COLO829 (cell line): ENCODE measurements around the gene GEN1.

Experiments used
- DNase-seq: peaks from one replicate; pipeline ENCODE4 v3.0.0; 2012; ENCODE audit warnings: low spot score

The GEN1 gene

DNA sequence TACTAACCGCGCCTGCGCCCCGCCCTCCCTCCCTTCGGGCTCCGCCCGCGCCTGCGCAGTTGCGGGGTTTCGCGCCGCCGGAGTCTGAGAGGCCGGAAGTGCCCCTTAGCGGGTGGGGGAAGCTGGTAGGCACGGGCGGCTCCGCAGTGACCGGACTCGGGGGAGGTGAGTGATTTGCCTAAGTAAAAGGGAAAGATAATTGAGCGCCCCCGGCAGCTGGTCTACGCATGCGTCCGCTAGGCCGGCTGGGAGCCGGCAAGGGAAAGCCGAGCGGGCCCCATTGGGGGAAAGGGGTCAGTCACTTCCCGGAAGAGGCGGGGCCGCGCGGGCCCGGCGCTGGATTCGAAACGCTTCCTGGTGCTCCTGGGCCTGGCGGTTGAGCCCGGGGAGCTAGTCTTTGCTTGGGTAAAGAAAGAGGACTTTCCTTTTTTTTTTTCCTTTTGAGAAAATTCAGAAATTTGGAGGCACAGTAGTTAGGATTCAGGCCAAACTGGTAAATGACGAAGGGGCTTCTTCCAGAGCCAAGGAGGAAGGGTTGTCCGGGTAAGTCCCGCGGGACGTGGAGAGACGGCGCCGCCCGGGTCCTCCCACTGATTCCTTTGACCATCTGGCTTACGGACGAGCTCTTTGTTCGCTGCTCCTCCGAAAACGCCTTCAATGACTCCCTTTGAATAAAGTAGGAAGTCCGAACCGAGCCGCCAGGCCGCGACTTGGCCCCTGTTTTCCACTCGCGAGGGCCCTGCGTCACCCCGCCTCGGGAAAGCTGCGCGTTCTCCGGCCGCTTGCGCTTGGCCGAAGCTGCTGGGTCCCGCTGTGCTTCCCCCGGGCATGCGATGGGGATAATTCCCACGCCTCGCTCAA, at the start of gene GEN1, which contains the start of gene SMC6:
Gene GEN1, plus strand, starts transcription at position 336 of the 861 bp plus-strand sequence. CDS start 5,806 bp downstream, outside the sequence.
Gene SMC6, minus strand, starts transcription at position 8 of the 861 bp plus-strand sequence. CDS start 7,864 bp downstream, outside the sequence.
- peak; percentile 96 for DNase-seq

GRCh38 chr2:17706845-17707244, 47.1 kb upstream of the GEN1 start:
- no peak for DNase-seq

DNA sequence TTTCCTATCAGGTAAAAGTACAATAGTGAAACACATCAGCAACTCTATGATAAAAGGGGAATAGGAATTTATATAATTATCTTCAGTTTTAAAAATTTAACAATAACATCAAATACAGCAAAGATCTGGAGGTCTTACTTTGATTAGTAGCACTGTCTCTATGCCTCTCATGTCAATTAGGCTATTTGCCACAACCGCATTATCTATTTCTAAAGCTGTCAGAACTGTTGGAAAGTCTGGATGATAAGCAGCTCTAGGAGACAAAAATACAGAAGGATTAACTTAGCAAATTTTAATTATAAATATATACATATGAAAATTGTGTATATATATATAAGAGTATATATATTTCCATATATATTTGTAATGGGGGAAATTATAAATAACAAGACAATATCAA, 45.4 kb upstream of the GEN1 start:
- no peak for DNase-seq

GRCh38 chr2:17709897-17710296, 44.0 kb upstream of the GEN1 start:
- DNase-seq = no peak

DNA sequence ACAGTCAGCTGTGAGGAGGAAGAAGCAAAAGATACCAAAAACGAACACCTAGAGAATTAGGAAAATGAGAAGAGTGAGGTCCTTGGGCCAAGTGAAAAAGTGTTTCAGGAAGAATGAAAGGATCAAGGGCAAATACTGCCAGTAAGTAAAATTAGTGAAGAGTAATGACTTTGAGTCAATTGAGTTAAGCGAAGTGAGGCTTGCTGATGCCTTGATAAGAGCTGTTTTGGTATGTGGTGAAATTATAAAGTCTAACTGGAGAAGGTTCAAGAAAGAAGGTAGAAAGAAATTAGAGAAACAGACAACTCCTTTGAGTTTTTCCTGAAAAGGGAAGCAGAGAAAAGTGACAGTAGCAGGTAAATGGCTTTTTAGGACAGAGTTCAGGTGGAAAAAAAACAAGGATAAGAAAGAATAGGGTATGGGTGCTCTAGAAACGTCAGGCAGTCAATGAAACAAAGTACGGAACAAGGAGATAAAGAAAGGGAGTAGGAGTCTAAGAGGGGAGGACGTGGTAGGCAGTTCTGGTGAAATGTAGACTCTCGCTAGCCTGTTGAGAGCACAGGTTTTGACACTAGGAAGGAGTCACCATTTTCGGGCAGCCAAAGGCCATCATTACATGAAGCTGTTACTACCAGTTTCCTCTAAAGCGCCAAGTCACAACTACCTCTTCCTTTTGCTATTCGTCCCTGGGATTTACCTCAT, 43.2 kb upstream of the GEN1 start:
- no peak for DNase-seq

GRCh38 chr2:17713291-17713690, 40.6 kb upstream of the GEN1 start:
- DNase-seq = no peak

- no peak for DNase-seq
These were observed 36.3 kb upstream of the GEN1 start for GRCh38 chr2:17717666-17718065.

DNA sequence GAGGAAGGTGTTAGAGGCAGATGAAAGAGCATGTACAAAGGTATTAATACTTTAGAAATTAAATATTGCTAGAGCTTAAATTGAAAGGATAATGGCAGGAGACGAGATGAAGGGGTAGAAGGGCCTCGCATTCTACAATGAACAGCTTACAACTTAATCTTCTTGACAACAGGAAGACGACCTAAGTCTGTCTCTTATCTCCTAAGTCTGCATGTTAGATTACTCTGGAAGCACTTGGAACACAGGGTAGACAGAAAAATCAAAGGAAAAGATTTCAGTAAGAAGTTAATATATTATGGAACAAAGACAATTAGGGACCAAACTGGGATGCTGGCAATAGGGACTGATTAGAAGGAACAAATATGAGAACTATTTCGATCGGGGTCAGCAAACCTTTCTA, 35.2 kb upstream of the GEN1 start:
- no peak for DNase-seq

GRCh38 chr2:17719562-17720371, 34.2 kb upstream of the GEN1 start:
- peak; percentile 35 for DNase-seq

- DNase-seq = no peak
These were observed 25.7 kb upstream of the GEN1 start for GRCh38 chr2:17728210-17728609.

GRCh38 chr2:17729880-17730279, 24.1 kb upstream of the GEN1 start:
- DNase-seq = no peak

DNA sequence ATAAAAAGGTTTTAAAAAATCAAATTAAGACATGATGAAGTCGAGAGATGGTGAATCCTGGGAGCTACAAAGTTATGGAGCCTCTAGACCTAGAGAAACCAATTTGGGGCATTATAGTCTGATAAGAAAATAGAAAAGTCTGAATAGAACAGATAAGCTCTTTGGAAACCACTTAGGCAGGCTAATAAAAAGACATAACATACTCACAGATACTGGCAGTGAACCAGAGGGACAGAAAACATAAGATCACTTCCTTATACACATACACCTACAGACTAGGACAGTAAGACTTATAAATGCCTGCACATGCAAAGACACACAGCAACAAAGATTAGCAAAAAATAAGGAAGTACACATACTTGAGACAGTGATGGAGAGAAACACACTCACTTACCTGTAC, 20.3 kb upstream of the GEN1 start:
- no peak for DNase-seq

GRCh38 chr2:17735864-17736263, 18.1 kb upstream of the GEN1 start:
- no peak for DNase-seq

DNA sequence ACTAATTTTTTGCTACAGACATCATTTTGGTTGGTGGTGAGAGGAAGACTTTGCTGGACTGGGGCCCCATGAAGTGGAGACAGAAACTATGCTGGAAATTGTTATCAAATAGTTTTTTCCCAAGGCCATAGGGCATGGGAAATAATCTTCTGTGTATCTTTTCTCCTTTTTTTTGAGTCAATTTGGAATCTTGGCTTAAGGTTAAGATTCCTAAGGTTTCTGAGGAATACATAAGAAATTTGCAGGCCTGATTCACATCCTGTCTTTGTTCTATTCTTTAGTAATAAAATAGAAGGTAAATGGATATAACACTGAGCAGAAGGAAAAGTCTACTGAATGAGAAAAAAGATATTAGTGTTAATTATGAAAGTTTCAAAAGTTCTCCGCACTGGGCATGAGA, 16.9 kb upstream of the GEN1 start:
- no peak for DNase-seq

DNA sequence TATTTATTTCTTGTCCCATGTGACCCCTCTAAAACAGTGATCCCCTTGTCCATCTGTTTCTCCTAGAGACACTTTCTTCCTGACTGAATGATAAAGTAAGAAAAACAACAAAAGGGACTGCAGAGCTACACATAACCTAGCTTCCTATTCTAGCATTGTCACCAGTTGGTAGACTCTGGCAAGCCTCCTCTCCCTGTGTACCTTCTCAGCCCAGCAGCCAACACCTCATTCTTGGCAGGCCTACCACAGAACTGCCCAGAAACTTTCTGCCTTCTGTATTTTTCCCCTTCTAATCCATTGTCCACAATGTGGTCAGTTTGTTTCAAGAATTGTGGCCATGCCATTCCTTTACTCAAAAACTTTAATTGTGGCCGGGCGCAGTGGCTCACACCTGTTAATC, 13.7 kb upstream of the GEN1 start:
- DNase-seq = no peak

GRCh38 chr2:17747684-17748452, 6.1 kb upstream of the GEN1 start:
- DNase-seq = no peak

GRCh38 chr2:17748745-17749144, 5.2 kb upstream of the GEN1 start:
- DNase-seq = no peak

DNA sequence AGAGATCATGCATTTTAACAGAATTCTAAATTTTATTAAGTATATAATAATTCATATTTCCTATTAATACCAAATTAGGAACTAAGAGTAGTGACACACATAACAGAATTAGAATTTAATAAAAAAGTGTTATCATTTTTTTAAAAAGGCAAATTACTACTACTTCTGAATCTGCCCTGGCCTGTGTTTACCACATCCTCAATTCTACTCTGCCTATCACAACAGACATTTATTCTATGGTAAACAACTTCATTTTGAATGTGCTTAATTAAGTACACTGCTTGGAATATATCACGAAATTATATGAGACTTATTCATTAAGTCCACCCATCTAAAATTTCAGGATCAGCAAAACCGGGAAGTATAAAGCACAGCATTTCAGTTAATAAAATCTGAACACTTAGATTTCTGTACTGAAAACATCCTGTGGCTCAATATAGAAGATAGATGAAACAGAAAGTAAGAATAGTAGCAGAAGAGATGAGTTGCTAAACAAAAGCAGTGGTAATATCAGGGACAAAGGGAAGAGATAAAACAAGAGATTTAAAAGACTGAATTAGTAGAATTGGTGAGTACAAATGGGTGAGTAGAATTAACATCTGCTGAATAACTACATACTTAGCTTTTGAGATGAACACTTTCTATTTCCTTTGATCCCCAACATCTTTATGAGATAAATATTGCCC, 4.0 kb upstream of the GEN1 start:
- no peak for DNase-seq

GRCh38 chr2:17752246-17752645, 1.7 kb upstream of the GEN1 start:
- DNase-seq = no peak

DNA sequence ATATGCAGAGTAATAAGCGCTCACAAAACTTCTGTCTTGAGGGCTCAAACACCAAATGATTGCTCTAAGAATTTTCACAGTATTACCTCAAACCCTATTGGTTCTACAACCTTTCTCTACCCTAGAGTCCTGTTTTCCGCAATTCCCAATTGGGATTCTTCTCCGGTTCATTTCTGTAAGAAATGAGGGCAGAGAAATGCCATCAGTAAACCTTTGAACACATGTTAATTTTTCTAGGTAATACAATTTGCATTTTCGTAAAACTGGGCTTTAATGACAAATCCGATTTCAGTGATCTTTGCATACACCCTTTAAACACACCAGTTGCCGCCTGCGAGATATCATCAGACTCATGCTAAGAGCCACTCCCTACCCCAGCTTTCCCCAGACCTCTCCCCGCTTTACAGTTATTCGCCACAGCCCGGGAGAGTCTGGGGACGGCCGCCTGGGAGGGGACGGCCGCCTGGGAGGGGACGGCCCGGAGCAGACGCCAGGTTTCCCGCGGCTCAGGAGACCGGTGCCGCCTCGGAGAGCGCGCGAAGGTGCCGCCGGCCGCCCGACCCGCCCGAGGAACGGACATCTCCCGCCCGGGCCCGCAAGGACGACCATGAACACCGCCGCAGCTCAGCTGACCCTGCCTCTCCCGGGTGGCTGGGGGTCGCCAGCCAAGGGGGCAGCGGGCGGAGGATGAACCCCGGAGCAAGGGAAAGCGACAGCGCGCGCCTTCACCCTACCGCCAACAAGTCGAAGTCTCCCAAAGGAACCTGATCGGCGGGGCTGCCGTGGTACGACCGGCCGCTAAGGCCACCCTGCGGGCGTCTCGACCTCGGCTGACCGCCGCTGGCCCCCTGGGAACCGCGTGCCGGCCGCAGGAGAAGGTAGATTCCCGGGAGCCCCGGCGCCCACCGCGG, 791 bp upstream of the GEN1 start:
- no peak for DNase-seq
